NCI-H128 (cell line): ENCODE data around the gene C11orf52.
"Not testable (repeated sequence)": the region's sequence is repeated elsewhere in the genome, so short reads cannot be mapped to it uniquely, and the experiment has no call there.

ENCODE experiments used
- DNase-seq: peaks from one replicate; lab custom pipeline; 2025; ENCODE audit not compliant: unreplicated experiment; lab: John Stamatoyannopoulos, UW

The C11orf52 gene

GRCh38 chr11:111918390-111919256, at the start of gene C11orf52:
Gene C11orf52 (plus strand): TSS chr11:111918913. CDS start chr11:111918973, 60 bp downstream.
- peak; percentile 80 for DNase-seq

- DNase-seq = no peak
Measured at GRCh38 chr11:111870113-111870512, 48.6 kb upstream of the C11orf52 start.

- DNase-seq = no peak
Measured at GRCh38 chr11:111870522-111870885, 48.2 kb upstream of the C11orf52 start.

- peak; percentile 33 for DNase-seq
Measured at GRCh38 chr11:111870886-111871692, 47.6 kb upstream of the C11orf52 start, which contains the start of gene ALG9. Gene ALG9 (minus strand): TSS chr11:111871581. CDS start chr11:111871482, 99 bp downstream.

DNA sequence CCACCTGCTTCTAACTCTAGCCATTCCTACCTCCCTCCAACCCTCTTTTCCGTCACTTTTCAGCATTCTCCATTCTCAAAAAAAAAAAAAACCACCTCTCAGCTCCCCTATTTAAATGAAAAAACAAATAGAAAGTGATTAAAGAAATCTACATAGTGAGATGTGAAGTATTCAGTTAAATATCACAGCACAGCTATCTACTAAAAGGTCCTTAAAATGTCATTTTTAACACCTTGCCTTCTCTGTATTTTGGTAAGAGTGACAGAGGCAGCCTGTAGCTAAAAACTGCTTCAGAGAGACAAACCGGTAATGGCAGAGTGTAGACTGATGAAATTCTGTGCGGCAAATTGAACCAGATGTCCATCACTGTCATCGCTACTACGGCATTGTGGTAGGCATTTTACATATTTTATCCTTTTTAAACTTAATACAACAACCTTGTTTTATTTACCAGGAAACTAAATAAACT, 47.0 kb upstream of the C11orf52 start:
- DNase-seq = no peak

GRCh38 chr11:111878385-111878848, 40.3 kb upstream of the C11orf52 start:
- peak; percentile 31 for DNase-seq

- peak; percentile 97 for DNase-seq
Measured at GRCh38 chr11:111878849-111879636, 39.7 kb upstream of the C11orf52 start, which contains the start of the genes CFAP68 and FDXACB1. Gene CFAP68 (plus strand): TSS chr11:111879541. CDS start chr11:111879561, 20 bp downstream. Gene FDXACB1 (minus strand): TSS chr11:111879165. CDS start chr11:111879132, 33 bp downstream.

- DNase-seq = no peak
Measured at GRCh38 chr11:111879637-111879960, 39.1 kb upstream of the C11orf52 start.

GRCh38 chr11:111882202-111882601, 36.5 kb upstream of the C11orf52 start:
- no peak for DNase-seq

- not testable (repeated sequence) for DNase-seq
Measured at GRCh38 chr11:111885053-111885452, 33.7 kb upstream of the C11orf52 start.

DNA sequence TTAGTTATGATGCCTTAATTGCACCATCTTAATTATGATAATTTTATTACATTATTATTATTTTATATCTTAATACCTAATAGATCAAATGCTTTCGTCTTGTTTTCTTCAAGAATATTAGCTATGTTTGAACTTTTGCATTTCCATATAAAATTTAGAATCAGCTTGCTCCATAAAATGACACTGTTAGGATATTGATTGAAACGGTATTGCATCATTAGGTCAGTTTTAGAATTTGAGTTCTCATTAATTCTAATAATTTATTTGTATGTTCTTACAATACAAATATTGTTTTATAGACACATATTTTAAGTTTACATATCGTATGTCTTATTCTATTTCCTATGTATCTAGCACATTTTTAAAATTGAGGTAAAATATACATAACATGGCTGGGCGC, 32.7 kb upstream of the C11orf52 start:
- DNase-seq = no peak

DNA sequence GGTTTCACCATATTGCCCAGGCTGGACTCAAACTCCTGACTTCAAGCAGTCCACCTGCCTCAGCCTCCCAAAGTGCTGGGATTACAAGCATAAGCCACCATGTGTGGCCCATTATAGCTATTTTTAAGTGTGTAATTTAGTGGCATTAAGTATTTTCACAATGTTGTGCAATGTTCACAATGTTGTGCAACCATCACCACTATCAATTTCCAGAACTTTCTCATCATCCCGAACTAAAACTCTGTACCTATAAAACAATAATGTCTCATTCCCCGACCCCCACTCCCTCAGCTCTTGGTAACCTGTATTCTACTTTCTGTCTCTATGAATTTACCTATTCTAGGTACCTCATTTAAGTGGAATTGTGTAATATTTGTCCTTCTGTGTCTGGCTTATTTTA, 31.9 kb upstream of the C11orf52 start:
- DNase-seq = no peak

- no peak for DNase-seq
Measured at GRCh38 chr11:111905411-111905810, 13.3 kb upstream of the C11orf52 start.

DNA sequence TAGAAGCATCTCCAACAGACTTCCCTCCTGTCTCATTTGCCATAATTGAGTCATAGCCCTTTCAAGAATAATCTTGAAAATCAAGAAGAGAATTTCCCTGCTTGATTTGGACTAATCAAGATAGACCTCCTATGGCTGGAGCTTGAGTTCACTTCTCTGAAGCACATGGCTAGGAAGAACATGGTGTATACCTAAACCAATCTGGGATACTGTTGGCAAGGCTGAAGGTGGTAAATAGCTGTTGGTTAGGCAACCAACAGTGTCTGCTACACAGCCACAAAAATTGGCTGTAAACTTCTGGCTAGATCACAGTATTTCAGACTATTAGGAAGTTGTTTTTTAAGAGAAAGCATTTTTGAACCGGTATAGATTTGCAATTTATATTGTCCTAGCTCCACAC, 12.0 kb upstream of the C11orf52 start:
- DNase-seq = no peak

DNA sequence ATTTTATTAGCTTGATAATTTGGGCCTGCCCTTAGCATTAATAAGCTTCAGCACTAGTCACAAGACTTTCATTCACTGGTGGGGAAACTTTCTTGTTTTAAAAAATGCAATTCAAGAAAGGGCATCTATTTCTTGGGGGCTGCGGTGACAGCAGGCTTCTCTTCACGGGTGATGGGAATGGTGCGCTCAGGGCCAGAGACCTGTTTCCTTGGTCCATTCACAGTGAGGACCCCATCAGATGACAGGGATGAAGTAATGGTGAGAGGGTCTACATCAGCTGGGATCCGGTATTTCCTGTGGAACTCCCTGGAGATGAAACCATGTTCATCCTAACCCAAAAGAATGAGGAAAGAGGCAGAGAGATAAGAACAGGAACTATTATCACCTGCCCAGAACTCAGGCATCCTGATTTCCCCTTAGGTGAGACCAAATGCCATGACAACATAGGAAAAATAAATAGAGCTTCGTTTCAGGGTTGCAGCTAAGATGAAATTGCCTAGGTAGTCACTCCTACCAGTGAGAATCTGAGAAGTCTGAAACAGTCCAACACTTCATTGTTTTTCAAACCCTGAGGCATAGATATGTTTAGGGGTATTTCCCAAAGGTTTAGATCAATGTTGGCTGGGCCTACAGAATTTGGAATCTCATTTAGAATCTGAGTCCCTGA, 9.9 kb upstream of the C11orf52 start:
- no peak for DNase-seq

DNA sequence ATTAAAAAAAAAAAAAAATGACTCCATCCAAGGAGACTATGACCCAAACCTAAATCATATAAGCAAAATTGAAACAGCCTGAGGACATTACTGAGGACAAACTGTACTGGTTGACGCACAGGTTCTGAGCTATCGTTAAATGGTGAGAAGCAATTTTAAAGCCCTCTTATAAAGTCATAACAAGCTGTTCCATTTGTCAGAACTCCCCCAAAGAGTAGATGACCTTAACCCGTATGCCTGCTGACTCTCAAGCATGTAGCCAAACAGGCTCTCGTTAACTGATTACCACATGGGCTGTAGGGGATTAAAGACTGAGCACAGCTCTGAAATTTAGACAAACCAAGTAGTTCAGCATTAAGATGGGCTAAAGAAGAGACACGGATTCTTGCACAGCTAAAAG, 9.3 kb upstream of the C11orf52 start:
- DNase-seq = no peak

DNA sequence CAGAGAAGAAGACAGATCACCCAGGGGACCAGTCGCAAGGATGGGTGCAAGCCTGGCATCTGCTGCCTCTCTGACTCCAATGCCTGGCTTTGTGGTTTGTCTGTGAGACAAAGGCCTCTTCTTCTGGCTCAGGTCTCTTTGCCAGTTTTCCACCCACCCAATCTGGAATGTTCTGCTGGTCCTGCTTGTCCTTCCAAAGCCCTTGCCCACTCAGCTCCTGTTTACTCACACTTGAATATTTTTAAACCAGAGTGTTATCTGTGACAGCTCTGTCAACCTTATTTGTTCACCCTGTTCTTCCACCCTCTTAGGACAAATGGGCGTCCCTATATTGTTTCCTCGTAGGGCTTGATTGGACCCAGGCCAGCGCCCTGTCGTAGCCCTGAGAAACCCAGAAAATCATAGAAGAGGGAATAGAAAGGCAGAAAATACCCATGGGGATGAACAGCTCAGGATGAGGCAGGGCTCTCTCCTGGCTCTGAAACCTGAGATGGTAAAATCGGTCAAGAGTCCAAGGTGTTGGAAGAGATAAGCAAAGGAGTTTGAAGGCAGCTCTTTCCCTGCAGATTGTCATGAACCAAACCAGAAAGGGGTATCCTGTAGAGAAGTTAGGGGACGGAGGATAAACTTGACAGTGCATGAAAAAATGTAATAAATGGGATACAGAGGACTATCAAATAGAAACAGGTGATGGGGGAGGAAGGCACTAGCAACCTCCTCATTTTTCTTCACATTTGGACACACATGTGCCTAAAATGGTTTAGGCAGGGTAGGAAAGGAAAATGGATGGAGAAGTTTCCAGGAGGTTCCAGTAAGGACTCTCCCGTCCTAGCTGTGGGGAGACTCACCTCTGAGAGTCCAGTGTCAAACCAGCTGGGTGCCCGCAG, 7.8 kb upstream of the C11orf52 start:
- no peak for DNase-seq

GRCh38 chr11:111911563-111912401, 6.9 kb upstream of the C11orf52 start, which contains the start of gene CRYAB:
Gene CRYAB (minus strand): TSS chr11:111911770. CDS start chr11:111911724, 46 bp downstream.
- DNase-seq = no peak
